ENCODE measurements around the gene SMC2. TPM values are rescaled to one million over a fixed set of nuclear protein-coding genes. Genes with fewer than 3 reads are reported as not detected.

The SMC2 gene
- total RNA-seq, 1 donor from 2014 or later = 7.8 TPM

GRCh38 chr9:104082168-104082567 lies 11.9 kb upstream of the SMC2 start:
- Histone ChIP-seq H3K4me1 (no peaks in the 10 kb centered on the region), H3K9me3 (no peaks in the 10 kb centered on the region), H3K27ac (no peak overlapping the region), H3K27me3 (no peaks in the 10 kb centered on the region), H3K36me3 (no peaks in the 10 kb centered on the region), H3K4me3 (no peak overlapping the region)
- TF ChIP-seq CTCF (IDR thresholded peaks at IDR 0.05) = no peak
- intact Hi-C loops (cut with DNase I) = no loop called here
- DNase-seq (no peak), ATAC-seq (peak; percentile 45)

- no peak for DNase-seq
- no peak overlapping the region for H3K4me3 ChIP-seq
- peaks cover 5% of the 10 kb centered on the region for H3K4me1 ChIP-seq
- H3K36me3 ChIP-seq = no peaks in the 10 kb centered on the region
- no peaks in the 10 kb centered on the region for H3K27me3 ChIP-seq
- H3K9me3 ChIP-seq = no peaks in the 10 kb centered on the region
- intact Hi-C loops (cut with DNase I) = no loop called here
- no peak for TF ChIP-seq CTCF (IDR thresholded peaks at IDR 0.05)
- no peak for ATAC-seq
- no peak overlapping the region for H3K27ac ChIP-seq
These were observed 8.6 kb upstream of the SMC2 start for GRCh38 chr9:104085525-104085924.

- no peak overlapping the region for H3K27ac ChIP-seq
- peaks cover 15% of the 10 kb centered on the region for H3K4me1 ChIP-seq
- DNase-seq (no peak), ATAC-seq (no peak)
- TF ChIP-seq CTCF (IDR thresholded peaks at IDR 0.05) = no peak
- H3K9me3 ChIP-seq = no peaks in the 10 kb centered on the region
- H3K27me3 ChIP-seq = no peaks in the 10 kb centered on the region
- intact Hi-C loops (cut with DNase I) = no loop called here
- no peaks in the 10 kb centered on the region for H3K36me3 ChIP-seq
- H3K4me3 ChIP-seq = no peak overlapping the region
These were observed 6.2 kb upstream of the SMC2 start for GRCh38 chr9:104087894-104088293.

GRCh38 chr9:104088416-104088815 lies 5.7 kb upstream of the SMC2 start:
- ATAC-seq = no peak
- no peaks in the 10 kb centered on the region for H3K27me3 ChIP-seq
- H3K4me3 ChIP-seq = no peak overlapping the region
- no peaks in the 10 kb centered on the region for H3K9me3 ChIP-seq
- intact Hi-C loops (cut with DNase I) = no loop called here
- no peak overlapping the region for H3K27ac ChIP-seq
- no peaks in the 10 kb centered on the region for H3K36me3 ChIP-seq
- TF ChIP-seq CTCF (IDR thresholded peaks at IDR 0.05) = no peak
- peaks cover 15% of the 10 kb centered on the region for H3K4me1 ChIP-seq
- DNase-seq = no peak

- Histone ChIP-seq H3K4me3 (no peak overlapping the region), H3K9me3 (no peaks in the 10 kb centered on the region), H3K36me3 (no peaks in the 10 kb centered on the region), H3K27me3 (no peaks in the 10 kb centered on the region), H3K4me1 (peaks cover 21% of the 10 kb centered on the region), H3K27ac (peak overlapping the region; percentile 75)
- DNase-seq (no peak), ATAC-seq (no peak)
- TF ChIP-seq CTCF (IDR thresholded peaks at IDR 0.05) = no peak
- intact Hi-C loops (cut with DNase I) = no loop called here
These were observed 3.5 kb upstream of the SMC2 start for GRCh38 chr9:104090578-104090977.

- H3K4me3 ChIP-seq = peak overlapping the region; percentile 9
- DNase-seq (no peak), ATAC-seq (no peak)
- peak overlapping the region; percentile 75 for H3K27ac ChIP-seq
- intact Hi-C loops (cut with DNase I) = no loop called here
- peaks cover 21% of the 10 kb centered on the region for H3K4me1 ChIP-seq
- no peaks in the 10 kb centered on the region for H3K27me3 ChIP-seq
- no peaks in the 10 kb centered on the region for H3K36me3 ChIP-seq
- TF ChIP-seq CTCF (IDR thresholded peaks at IDR 0.05) = no peak
- no peaks in the 10 kb centered on the region for H3K9me3 ChIP-seq
These were observed 3.0 kb upstream of the SMC2 start for GRCh38 chr9:104091116-104091515.

Measured in upper lobe of right lung (tissue), 1 donor.